NCI-H460 (cell line): ENCODE data around the gene DZIP1L. TPM values are rescaled to one million over a fixed set of nuclear protein-coding genes. Genes with fewer than 3 reads are reported as not detected.
"Not testable (repeated sequence)": the region's sequence is repeated elsewhere in the genome, so short reads cannot be mapped to it uniquely, and the experiment has no call there.

Experiments
- DNase-seq: peaks from one replicate; pipeline ENCODE4 v3.0.0-alpha.2; 2016; ENCODE audit warnings: low read depth; ENCODE audit errors: extremely low read depth
- polyA plus RNA-seq: library from polyadenylated mRNA; depleted of rRNA; stranded (reverse); fragments of >200 nt; gene quantifications from 2 replicates; pipeline ENCODE4 v1.2.3, GENCODE V29; 2014; cell fraction: nucleus; rRNA removed
- total RNA-seq: library from RNA; depleted of rRNA; stranded (reverse); fragments of >200 nt; shearing (Covaris generic); gene quantifications from 2 replicates; pipeline ENCODE4 v1.2.3, GENCODE V29; 2014; rRNA removed

The DZIP1L gene
- 2.5 and 4.7 TPM in 2 replicates for total RNA-seq
- polyA plus RNA-seq = 10.9 and 35.5 TPM in 2 replicates

GRCh38 chr3:138114988-138115971 lies at the start of gene DZIP1L:
Gene DZIP1L (minus strand): TSS chr3:138115608. CDS start chr3:138103971, 11,637 bp downstream.
- DNase-seq = peak; percentile 36

- DNase-seq = no peak
Observed at GRCh38 chr3:138165061-138165460, 49.7 kb upstream of the DZIP1L start.

- no peak for DNase-seq
Observed at GRCh38 chr3:138157743-138158142, 42.3 kb upstream of the DZIP1L start.

- no peak for DNase-seq
Observed at GRCh38 chr3:138154534-138154933, 39.1 kb upstream of the DZIP1L start.

GRCh38 chr3:138148503-138148902 lies 33.1 kb upstream of the DZIP1L start:
- no peak for DNase-seq

- not testable (repeated sequence) for DNase-seq
Observed at GRCh38 chr3:138142181-138142580, 26.8 kb upstream of the DZIP1L start.

- DNase-seq = no peak
Observed at GRCh38 chr3:138140940-138141339, 25.5 kb upstream of the DZIP1L start.

- DNase-seq = no peak
Observed at GRCh38 chr3:138139691-138140090, 24.3 kb upstream of the DZIP1L start.

GRCh38 chr3:138137861-138138260 lies 22.5 kb upstream of the DZIP1L start:
- no peak for DNase-seq

GRCh38 chr3:138136201-138136600 lies 20.8 kb upstream of the DZIP1L start:
- no peak for DNase-seq

GRCh38 chr3:138135833-138136194 lies 20.4 kb upstream of the DZIP1L start:
- no peak for DNase-seq

GRCh38 chr3:138135146-138135832 lies 19.9 kb upstream of the DZIP1L start:
- no peak for DNase-seq

- no peak for DNase-seq
Observed at GRCh38 chr3:138132239-138132638, 16.8 kb upstream of the DZIP1L start, which contains the start of gene A4GNT. Gene A4GNT (minus strand): TSS chr3:138132390. CDS start chr3:138131256, 1,134 bp downstream.

- no peak for DNase-seq
Observed at GRCh38 chr3:138127636-138128365, 12.4 kb upstream of the DZIP1L start.

- no peak for DNase-seq
Observed at GRCh38 chr3:138125548-138126221, 10.3 kb upstream of the DZIP1L start.

GRCh38 chr3:138124706-138125355 lies 9.4 kb upstream of the DZIP1L start:
- no peak for DNase-seq

- DNase-seq = no peak
Observed at GRCh38 chr3:138124188-138124587, 8.8 kb upstream of the DZIP1L start.

- no peak for DNase-seq
Observed at GRCh38 chr3:138119423-138119766, 4.0 kb upstream of the DZIP1L start.

- peak; percentile 64 for DNase-seq
Observed at GRCh38 chr3:138118612-138119422, 3.4 kb upstream of the DZIP1L start.
